Ovary (tissue), 3 donors: ENCODE measurements around the gene CERS6.

Experiments used
- EP300 ChIP-seq: sonication (generic); formaldehyde crosslinking; IDR thresholded peaks from one replicate; pipeline ENCODE4 v1.6.1; 2017; ENCODE audit warnings: antibody characterized with exemption
- POLR2A ChIP-seq: fragments of 450-650 bp; IDR thresholded peaks from one replicate; pipeline ENCODE4 v1.6.1; 2017; ENCODE audit warnings: antibody characterized with exemption, mild to moderate bottlenecking, moderate library complexity
- TF ChIP-seq, protein P1 (sequence below), 3 donors: fragments of 450-650 bp in 2 of 3; fragments of 200-600 bp in 1 of 3; IDR thresholded peaks; one replicate each; pipeline versions ENCODE4 v1.5.1 to v1.8.0; 2016 to 2022; ENCODE audit warnings: antibody characterized with exemption in 3 of 3, mild to moderate bottlenecking in 1 of 3
- donor health status: DM: no; HTN: no; CAD: no.

DNA sequence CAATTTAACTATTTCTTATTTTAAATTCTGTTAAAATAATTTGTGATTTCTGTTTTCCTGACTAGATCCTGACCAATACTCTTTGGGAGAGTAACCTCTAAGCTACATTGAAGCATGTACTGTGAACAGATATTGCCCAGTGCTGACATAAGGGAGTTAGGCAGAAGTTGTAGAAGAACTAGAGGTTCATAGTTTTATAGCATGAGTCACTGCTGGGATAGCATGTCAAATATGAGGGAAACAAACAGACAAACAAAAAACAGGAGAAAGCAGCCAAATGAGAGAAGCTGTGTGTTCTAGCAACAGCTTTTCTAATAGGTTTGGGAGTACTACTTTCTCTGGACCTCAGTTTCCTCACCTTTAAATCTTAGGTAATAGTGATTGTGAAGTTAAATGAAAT, 72.4 kb downstream of the CERS6 start:
- TF ChIP-seq, protein P1, sequence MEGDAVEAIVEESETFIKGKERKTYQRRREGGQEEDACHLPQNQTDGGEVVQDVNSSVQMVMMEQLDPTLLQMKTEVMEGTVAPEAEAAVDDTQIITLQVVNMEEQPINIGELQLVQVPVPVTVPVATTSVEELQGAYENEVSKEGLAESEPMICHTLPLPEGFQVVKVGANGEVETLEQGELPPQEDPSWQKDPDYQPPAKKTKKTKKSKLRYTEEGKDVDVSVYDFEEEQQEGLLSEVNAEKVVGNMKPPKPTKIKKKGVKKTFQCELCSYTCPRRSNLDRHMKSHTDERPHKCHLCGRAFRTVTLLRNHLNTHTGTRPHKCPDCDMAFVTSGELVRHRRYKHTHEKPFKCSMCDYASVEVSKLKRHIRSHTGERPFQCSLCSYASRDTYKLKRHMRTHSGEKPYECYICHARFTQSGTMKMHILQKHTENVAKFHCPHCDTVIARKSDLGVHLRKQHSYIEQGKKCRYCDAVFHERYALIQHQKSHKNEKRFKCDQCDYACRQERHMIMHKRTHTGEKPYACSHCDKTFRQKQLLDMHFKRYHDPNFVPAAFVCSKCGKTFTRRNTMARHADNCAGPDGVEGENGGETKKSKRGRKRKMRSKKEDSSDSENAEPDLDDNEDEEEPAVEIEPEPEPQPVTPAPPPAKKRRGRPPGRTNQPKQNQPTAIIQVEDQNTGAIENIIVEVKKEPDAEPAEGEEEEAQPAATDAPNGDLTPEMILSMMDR (IDR thresholded peaks at IDR 0.05) = no peak
- TF ChIP-seq EP300 = no peak
- no peak for TF ChIP-seq POLR2A
